ENCODE data around the gene ZDHHC5. TPM values are rescaled to one million over a fixed set of nuclear protein-coding genes. Genes with fewer than 3 reads are reported as not detected.

The ZDHHC5 gene
- total RNA-seq, 4 donors from 2014 or later, result 28.0 to 49.9 (median 33.4) TPM

DNA sequence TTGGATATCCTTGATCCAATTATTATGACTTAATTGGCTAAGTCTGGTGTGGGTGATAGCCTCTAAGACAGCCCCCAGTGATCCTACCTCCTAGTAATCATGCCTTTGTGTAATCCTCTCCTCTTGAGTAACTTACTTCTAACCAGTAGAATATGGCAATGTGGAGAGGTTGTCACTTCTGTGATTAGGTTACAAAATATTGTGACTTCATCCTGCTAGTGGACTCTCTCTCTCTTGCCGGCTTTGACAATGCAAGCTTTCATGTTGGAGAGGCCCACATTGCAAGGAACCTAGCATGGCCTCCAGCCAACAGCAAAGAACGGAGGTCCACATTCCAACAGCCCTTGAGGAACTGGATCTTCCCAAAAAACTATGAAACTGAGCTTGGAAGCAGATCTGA, 37.7 kb upstream of the ZDHHC5 start:
- TF ChIP-seq, protein P1, sequence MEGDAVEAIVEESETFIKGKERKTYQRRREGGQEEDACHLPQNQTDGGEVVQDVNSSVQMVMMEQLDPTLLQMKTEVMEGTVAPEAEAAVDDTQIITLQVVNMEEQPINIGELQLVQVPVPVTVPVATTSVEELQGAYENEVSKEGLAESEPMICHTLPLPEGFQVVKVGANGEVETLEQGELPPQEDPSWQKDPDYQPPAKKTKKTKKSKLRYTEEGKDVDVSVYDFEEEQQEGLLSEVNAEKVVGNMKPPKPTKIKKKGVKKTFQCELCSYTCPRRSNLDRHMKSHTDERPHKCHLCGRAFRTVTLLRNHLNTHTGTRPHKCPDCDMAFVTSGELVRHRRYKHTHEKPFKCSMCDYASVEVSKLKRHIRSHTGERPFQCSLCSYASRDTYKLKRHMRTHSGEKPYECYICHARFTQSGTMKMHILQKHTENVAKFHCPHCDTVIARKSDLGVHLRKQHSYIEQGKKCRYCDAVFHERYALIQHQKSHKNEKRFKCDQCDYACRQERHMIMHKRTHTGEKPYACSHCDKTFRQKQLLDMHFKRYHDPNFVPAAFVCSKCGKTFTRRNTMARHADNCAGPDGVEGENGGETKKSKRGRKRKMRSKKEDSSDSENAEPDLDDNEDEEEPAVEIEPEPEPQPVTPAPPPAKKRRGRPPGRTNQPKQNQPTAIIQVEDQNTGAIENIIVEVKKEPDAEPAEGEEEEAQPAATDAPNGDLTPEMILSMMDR (IDR thresholded peaks at IDR 0.05; ENCODE audit: low read depth), result no peak

DNA sequence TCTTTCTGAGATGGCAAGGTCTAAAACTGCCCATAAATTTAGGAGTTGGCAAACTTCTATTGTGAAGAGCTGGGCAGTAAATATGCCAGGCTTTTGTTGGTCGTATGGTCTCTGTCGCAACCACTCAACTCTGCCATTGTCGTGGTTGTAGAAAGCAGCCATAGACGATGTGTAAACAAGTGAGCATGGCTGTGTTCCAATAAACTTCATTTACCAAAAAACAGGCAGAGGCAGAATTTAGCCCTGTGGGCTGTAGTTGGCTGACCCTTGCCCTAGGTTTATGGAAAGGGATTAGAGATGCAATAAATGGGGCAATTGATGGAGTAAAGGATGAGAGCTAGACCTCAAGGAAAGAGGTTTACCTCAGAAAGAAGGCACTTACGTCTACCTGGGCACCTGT, 35.8 kb upstream of the ZDHHC5 start:
- TF ChIP-seq, protein P1 (IDR thresholded peaks at IDR 0.05; ENCODE audit: low read depth), result no peak

- TF ChIP-seq, protein P1 (IDR thresholded peaks at IDR 0.05; ENCODE audit: low read depth), result no peak
Observed at GRCh38 chr11:57633394-57634070, 34.4 kb upstream of the ZDHHC5 start.

- TF ChIP-seq, protein P1 (IDR thresholded peaks at IDR 0.05; ENCODE audit: low read depth), result no peak
Observed at GRCh38 chr11:57634311-57634710, 33.6 kb upstream of the ZDHHC5 start.

- TF ChIP-seq, protein P1 (IDR thresholded peaks at IDR 0.05; ENCODE audit: low read depth), result no peak
Observed at GRCh38 chr11:57635246-57635645, 32.7 kb upstream of the ZDHHC5 start.

GRCh38 chr11:57637626-57638004, 30.3 kb upstream of the ZDHHC5 start:
- TF ChIP-seq, protein P1 (IDR thresholded peaks at IDR 0.05; ENCODE audit: low read depth), result no peak

DNA sequence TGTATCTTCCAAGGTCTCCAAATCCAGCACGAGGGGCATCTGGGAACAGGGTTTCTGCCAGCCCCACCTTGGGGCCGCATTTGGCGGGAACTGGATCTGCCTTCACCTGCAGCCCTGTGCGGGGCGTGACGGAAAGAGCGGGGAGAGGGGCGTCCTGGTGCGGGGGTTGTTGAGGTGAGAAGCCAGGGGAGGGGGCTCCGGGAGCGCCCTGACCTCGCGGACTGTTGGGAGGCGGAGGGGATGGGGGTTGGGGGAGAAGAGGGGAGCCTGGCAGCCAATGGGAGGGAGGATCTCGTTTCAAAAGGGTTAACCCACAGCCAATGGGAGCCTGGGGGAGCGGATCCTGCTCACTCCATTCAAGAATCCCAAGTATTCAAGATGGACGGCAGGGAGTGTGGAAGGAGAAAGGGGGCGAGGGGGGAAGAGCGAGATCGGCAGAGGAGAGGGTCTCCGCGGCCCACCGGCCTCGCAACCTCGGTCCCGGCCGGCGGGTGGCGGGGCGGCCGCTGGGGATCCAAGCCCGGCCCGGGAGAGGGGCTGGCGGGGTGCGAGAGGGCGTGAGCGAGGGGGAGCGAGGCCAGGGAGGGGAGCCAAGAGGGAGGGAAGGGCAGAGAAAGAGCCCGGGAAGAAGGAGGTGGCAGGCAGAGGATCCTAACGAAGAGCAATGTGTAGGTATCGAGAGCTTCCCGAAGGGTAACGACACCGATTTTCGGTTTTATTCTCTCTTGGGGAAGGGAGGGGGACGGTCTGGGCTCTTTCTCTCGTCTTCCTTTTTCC, 29.7 kb upstream of the ZDHHC5 start:
- TF ChIP-seq, protein P1 (IDR thresholded peaks at IDR 0.05; ENCODE audit: low read depth), result no peak
